Fibroblast of mammary gland (primary cell): ENCODE results near the gene ANKRD65.
"Not testable (repeated sequence)": the region's sequence is repeated elsewhere in the genome, so short reads cannot be mapped to it uniquely, and the experiment has no call there.

Experiments
- DNase-seq: peaks from one replicate; pipeline ENCODE4 v3.0.0-alpha.2; 2010; ENCODE audit warnings: low read depth
- H3K4me3 ChIP-seq: 2 replicates; pipeline ENCODE4 v1.5.1; 2011; ENCODE audit warnings: low read depth, mild to moderate bottlenecking, low read length, moderate library complexity; ENCODE audit not compliant: control insufficient read depth
- CTCF ChIP-seq: conservative IDR thresholded peaks from 2 replicates; pipeline ENCODE4 v1.5.1; 2011; ENCODE audit warnings: low read depth, low read length, inconsistent platforms; ENCODE audit not compliant: control insufficient read depth, insufficient read depth

ANKRD65 gene

GRCh38 chr1:1421907-1422464, 910 bp upstream of the ANKRD65 start:
- no peak for DNase-seq
- H3K4me3 ChIP-seq = no peak overlapping the region
- no peak for TF ChIP-seq CTCF

DNA sequence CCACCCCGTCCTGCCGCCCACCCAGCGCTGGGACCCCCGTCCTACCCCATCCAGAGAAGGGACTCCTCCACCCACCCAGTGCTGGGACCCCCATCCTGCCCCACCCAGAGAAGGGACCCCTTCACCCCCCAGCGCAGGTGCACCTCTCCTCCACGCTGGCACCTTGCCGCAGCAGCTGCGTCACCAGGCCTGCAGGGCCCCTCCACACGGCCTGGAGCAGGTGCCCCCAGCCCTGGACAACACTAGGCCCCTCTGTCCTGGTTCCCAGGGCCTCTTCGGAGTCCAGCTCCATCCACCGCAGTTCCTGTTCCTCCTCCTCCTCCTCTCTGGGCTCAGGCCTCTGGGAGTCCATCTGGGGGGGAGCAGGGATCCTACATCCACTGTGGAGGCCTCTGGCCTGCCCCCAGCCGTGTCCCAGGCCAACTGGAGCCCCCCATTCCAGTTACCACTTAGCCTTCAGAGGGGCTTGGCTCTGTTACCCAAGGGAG, 378 bp downstream of the ANKRD65 start:
- DNase-seq = no peak
- TF ChIP-seq CTCF = no peak
- H3K4me3 ChIP-seq = no peak overlapping the region

- TF ChIP-seq CTCF = no peak
- no peak for DNase-seq
- no peak overlapping the region for H3K4me3 ChIP-seq
Observed at GRCh38 chr1:1419813-1420653, 1.0 kb downstream of the ANKRD65 start.

DNA sequence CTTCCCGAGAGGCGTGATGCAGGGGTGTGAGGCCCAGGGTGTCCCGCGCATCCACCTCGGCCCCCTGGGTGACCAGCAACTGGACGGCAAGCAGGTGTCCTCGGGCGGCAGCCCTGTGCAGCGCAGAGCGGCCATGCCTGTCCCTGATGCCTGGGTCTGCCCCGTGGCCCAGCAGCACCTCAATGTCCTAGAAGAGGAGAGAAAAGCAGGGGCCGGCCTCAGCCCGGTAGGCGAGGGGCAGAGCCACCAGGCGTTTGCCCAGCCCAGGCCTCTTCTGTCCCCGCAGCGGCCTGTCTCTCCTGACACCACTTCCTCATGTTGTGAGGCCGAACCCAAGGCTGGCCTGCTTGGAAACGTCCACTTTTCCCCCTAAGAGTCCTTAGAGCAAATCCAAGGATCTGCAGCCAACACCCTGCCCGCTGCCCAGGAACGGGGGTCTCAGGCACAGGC, 1.7 kb downstream of the ANKRD65 start:
- no peak for DNase-seq
- H3K4me3 ChIP-seq = no peak overlapping the region
- TF ChIP-seq CTCF = no peak

- TF ChIP-seq CTCF = no peak
- no peak overlapping the region for H3K4me3 ChIP-seq
- no peak for DNase-seq
Observed at GRCh38 chr1:1418464-1419362, 2.4 kb downstream of the ANKRD65 start.

GRCh38 chr1:1417825-1418463, 3.1 kb downstream of the ANKRD65 start:
- not testable (repeated sequence) for H3K4me3 ChIP-seq, DNase-seq

- H3K4me3 ChIP-seq, DNase-seq: not testable (repeated sequence)
Observed at GRCh38 chr1:1417396-1417795, 3.7 kb downstream of the ANKRD65 start.
